HepG2 (cell line): ENCODE data around the gene IL17RB. TPM values are rescaled to one million over a fixed set of nuclear protein-coding genes. Genes with fewer than 3 reads are reported as not detected.

Experiments used
- ATF1 ChIP-seq: IDR thresholded peaks from 2 replicates; pipeline ENCODE4 v1.6.1; 2016; ENCODE audit warnings: mild to moderate bottlenecking, control low read depth
- ELK4 ChIP-seq: sonication (generic); formaldehyde crosslinking; IDR thresholded peaks from 2 replicates; pipeline ENCODE4 v1.9.0; 2021; ENCODE audit warnings: missing genetic modification reagents, borderline replicate concordance
- FOXK1 ChIP-seq: sonication (generic); formaldehyde crosslinking; IDR thresholded peaks from 2 replicates; pipeline ENCODE4 v1.4.0; 2020; ENCODE audit warnings: low read depth, missing genetic modification reagents, borderline replicate concordance
- GABPB1 ChIP-seq: IDR thresholded peaks from 2 replicates; pipeline ENCODE4 v1.6.1; 2016; ENCODE audit warnings: mild to moderate bottlenecking, missing genetic modification reagents, moderate library complexity, missing compliant biosample characterization
- GMEB1 ChIP-seq: sonication (generic); formaldehyde crosslinking; IDR thresholded peaks from 2 replicates; pipeline ENCODE4 v1.5.1; 2020; ENCODE audit warnings: missing genetic modification reagents, mild to moderate bottlenecking, borderline replicate concordance
- HES4 ChIP-seq: sonication (generic); formaldehyde crosslinking; IDR thresholded peaks from 2 replicates; pipeline ENCODE4 v1.9.0; 2021; ENCODE audit warnings: mild to moderate bottlenecking, missing genetic modification reagents, borderline replicate concordance
- HNRNPLL ChIP-seq: fragments of 200-400 bp; formaldehyde crosslinking; IDR thresholded peaks from 2 replicates; pipeline ENCODE4 v1.6.1; 2017; ENCODE audit warnings: mild to moderate bottlenecking, low read depth, low read length; ENCODE audit not compliant: poor library complexity, severe bottlenecking
- MTA1 ChIP-seq: sonication (generic); formaldehyde crosslinking; IDR thresholded peaks from 2 replicates; pipeline ENCODE4 v1.4.0; 2020; ENCODE audit warnings: missing genetic modification reagents, mild to moderate bottlenecking, borderline replicate concordance
- MTF1 ChIP-seq: sonication (generic); formaldehyde crosslinking; IDR thresholded peaks from 2 replicates; pipeline ENCODE4 v1.5.0; 2020; ENCODE audit warnings: missing genetic modification reagents
- NONO ChIP-seq, 2 experiments: fragments of 450-650 bp in 1 of 2; sonication (generic) in 1 of 2; formaldehyde crosslinking in 1 of 2; IDR thresholded peaks in 1 of 2; conservative IDR thresholded peaks in 1 of 2; 2 replicates each; pipeline versions ENCODE4 v1.6.1 to v1.8.0; 2017 to 2022; ENCODE audit warnings: mild to moderate bottlenecking in 1 of 2, missing genetic modification reagents in 1 of 2, moderate library complexity in 1 of 2
- SALL1 ChIP-seq: sonication (generic); formaldehyde crosslinking; IDR thresholded peaks from 2 replicates; pipeline ENCODE4 v1.8.0; 2022; ENCODE audit warnings: mild to moderate bottlenecking, missing genetic modification reagents
- THAP8 ChIP-seq: sonication (generic); formaldehyde crosslinking; IDR thresholded peaks from 2 replicates; pipeline ENCODE4 v1.5.1; 2020; ENCODE audit warnings: missing genetic modification reagents, mild to moderate bottlenecking, borderline replicate concordance
- TOPORS ChIP-seq: sonication (generic); formaldehyde crosslinking; IDR thresholded peaks from 2 replicates; pipeline ENCODE4 v1.8.0; 2023; ENCODE audit warnings: mild to moderate bottlenecking, missing genetic modification reagents
- ZFP36 ChIP-seq: fragments of 150-350 bp; IDR thresholded peaks from 2 replicates; pipeline ENCODE4 v1.6.1; 2018; ENCODE audit warnings: borderline replicate concordance, low read length, low read depth; ENCODE audit not compliant: partially characterized antibody
- ZNF10 ChIP-seq: sonication (generic); formaldehyde crosslinking; IDR thresholded peaks from 2 replicates; pipeline ENCODE4 v1.4.0; 2020; ENCODE audit warnings: mild to moderate bottlenecking, low read depth, missing genetic modification reagents, borderline replicate concordance
- ZNF251 ChIP-seq: sonication (generic); formaldehyde crosslinking; IDR thresholded peaks from 2 replicates; pipeline ENCODE4 v1.9.0; 2021; ENCODE audit warnings: mild to moderate bottlenecking, missing genetic modification reagents
- ZNF276 ChIP-seq: sonication (generic); formaldehyde crosslinking; IDR thresholded peaks from 2 replicates; pipeline ENCODE4 v1.4.0; 2020; ENCODE audit warnings: mild to moderate bottlenecking, low read depth, missing genetic modification reagents
- ZNF331 ChIP-seq: sonication (generic); formaldehyde crosslinking; IDR thresholded peaks from 2 replicates; pipeline ENCODE4 v1.4.0; 2020; ENCODE audit warnings: missing genetic modification reagents
- ZSCAN12 ChIP-seq: sonication (generic); formaldehyde crosslinking; IDR thresholded peaks from 2 replicates; pipeline ENCODE4 v1.9.0; 2021; ENCODE audit warnings: mild to moderate bottlenecking, missing genetic modification reagents
- polyA plus RNA-seq, 8 experiments: library from polyadenylated mRNA; depleted of rRNA in 3 of 8; stranded (reverse) in 7 of 8; unstranded in 1 of 8; fragments of >200 nt; fragmentation: Illumina TruSeq in 4 of 8; extraction: Trizol in 4 of 8; gene quantifications; 2 replicates each; pipeline versions ENCODE4 v1.2.1 to v1.2.3, GENCODE V29; 2011 to 2016; ENCODE audit warnings: low read depth in 4 of 8, missing spikeins in 1 of 8, mixed read lengths in 1 of 8; ENCODE audit not compliant: insufficient read depth in 1 of 8
- total RNA-seq, 5 experiments: library from RNA; depleted of rRNA; stranded (reverse); fragments of >200 nt; fragmentation: Illumina TruSeq; extraction: Trizol; gene quantifications; 2 replicates each; pipeline ENCODE4 v1.2.3, GENCODE V29; 2016; ENCODE audit warnings: low read depth in 1 of 5
- TF ChIP-seq, protein P1 (sequence below): sonication (generic); formaldehyde crosslinking; IDR thresholded peaks from 2 replicates; pipeline ENCODE4 v1.4.0; 2020; ENCODE audit warnings: missing genetic modification reagents
- TF ChIP-seq, protein P2 (sequence below): sonication (generic); formaldehyde crosslinking; IDR thresholded peaks from 2 replicates; pipeline ENCODE4 v1.5.0; 2020; ENCODE audit warnings: missing genetic modification reagents, mild to moderate bottlenecking, borderline replicate concordance

Gene IL17RB
- total and polyA plus RNA-seq, 2 of the 13 experiments (the other 11 are each of a cell fraction or from before 2014, with no cell fraction given): 130 to 190 TPM

GRCh38 chr3:53881691-53882593 lies 35.6 kb downstream of the IL17RB start, which contains the start of gene ACTR8 (continued):
- TF ChIP-seq, protein P1, sequence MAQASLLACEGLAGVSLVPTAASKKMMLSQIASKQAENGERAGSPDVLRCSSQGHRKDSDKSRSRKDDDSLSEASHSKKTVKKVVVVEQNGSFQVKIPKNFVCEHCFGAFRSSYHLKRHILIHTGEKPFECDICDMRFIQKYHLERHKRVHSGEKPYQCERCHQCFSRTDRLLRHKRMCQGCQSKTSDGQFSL (CRISPR knock-in tag): peak; percentile 80
- TF ChIP-seq ZNF331 (peak; percentile 73; the same call in 1 of the 2 replicates), MTA1 (CRISPR knock-in tag) (peak; percentile 90; the same call in 1 of the 2 replicates), HNRNPLL (peak; percentile 72), ZNF10 (no peak), MTF1 (CRISPR knock-in tag) (no peak), ZNF276 (CRISPR knock-in tag) (peak; percentile 38; the same call in 1 of the 2 replicates), HES4 (CRISPR knock-in tag) (peak; percentile 38; the same call in 1 of the 2 replicates), ZSCAN12 (CRISPR knock-in tag) (no peak), NONO (IDR thresholded peaks at IDR 0.05) (no peak), NONO (CRISPR knock-in tag; conservative IDR thresholded peaks at IDR 0.05) (peak; percentile 82), THAP8 (CRISPR knock-in tag) (no peak), ZFP36 (no peak), TOPORS (CRISPR knock-in tag) (peak; percentile 73; the same call in 1 of the 2 replicates), ELK4 (CRISPR knock-in tag) (no peak), SALL1 (CRISPR knock-in tag) (peak; percentile 87), FOXK1 (CRISPR knock-in tag) (peak; percentile 46; the same call in 1 of the 2 replicates), GMEB1 (CRISPR knock-in tag) (peak; percentile 75; the same call in 1 of the 2 replicates), GABPB1 (peak; percentile 92), ZNF251 (CRISPR knock-in tag) (no peak), ATF1 (CRISPR knock-in tag) (no peak)
- TF ChIP-seq, protein P2, sequence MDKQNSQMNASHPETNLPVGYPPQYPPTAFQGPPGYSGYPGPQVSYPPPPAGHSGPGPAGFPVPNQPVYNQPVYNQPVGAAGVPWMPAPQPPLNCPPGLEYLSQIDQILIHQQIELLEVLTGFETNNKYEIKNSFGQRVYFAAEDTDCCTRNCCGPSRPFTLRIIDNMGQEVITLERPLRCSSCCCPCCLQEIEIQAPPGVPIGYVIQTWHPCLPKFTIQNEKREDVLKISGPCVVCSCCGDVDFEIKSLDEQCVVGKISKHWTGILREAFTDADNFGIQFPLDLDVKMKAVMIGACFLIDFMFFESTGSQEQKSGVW: no peak
